ENCODE data around the gene MAGEA11.
"Not testable (repeated sequence)": the region's sequence is repeated elsewhere in the genome, so short reads cannot be mapped to it uniquely, and the experiment has no call there.

- not testable (repeated sequence) for TF ChIP-seq CTCF (conservative IDR thresholded peaks at IDR 0.05); EZH2 (IDR thresholded peaks at IDR 0.05; ENCODE audit: low read depth)
These were observed 32.6 kb upstream of the MAGEA11 start for GRCh38 chrX:149679164-149679678.
